ENCODE data around the gene GON7.

GON7 gene

DNA sequence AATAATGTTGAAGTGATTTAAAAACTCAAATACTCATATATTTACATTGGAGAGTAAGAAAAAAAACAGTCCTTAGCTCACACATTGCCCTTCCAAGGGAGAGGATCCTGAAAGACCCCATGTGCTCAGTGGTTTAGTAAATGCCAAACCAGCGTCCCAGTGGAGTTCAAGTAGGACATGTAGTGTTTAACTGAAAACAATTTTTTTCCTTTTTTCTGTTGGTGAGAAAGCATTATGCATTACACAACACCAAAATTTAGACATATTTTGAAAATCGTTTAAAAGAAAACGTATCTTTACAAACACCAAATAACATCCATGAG, 33.8 kb upstream of the GON7 start:
- no peak for TF ChIP-seq FOXP2 (optimal IDR thresholded peaks at IDR 0.05; ENCODE audit: borderline replicate concordance, extremely low read depth, extremely low read length, insufficient read depth)
- TF ChIP-seq, protein P1, sequence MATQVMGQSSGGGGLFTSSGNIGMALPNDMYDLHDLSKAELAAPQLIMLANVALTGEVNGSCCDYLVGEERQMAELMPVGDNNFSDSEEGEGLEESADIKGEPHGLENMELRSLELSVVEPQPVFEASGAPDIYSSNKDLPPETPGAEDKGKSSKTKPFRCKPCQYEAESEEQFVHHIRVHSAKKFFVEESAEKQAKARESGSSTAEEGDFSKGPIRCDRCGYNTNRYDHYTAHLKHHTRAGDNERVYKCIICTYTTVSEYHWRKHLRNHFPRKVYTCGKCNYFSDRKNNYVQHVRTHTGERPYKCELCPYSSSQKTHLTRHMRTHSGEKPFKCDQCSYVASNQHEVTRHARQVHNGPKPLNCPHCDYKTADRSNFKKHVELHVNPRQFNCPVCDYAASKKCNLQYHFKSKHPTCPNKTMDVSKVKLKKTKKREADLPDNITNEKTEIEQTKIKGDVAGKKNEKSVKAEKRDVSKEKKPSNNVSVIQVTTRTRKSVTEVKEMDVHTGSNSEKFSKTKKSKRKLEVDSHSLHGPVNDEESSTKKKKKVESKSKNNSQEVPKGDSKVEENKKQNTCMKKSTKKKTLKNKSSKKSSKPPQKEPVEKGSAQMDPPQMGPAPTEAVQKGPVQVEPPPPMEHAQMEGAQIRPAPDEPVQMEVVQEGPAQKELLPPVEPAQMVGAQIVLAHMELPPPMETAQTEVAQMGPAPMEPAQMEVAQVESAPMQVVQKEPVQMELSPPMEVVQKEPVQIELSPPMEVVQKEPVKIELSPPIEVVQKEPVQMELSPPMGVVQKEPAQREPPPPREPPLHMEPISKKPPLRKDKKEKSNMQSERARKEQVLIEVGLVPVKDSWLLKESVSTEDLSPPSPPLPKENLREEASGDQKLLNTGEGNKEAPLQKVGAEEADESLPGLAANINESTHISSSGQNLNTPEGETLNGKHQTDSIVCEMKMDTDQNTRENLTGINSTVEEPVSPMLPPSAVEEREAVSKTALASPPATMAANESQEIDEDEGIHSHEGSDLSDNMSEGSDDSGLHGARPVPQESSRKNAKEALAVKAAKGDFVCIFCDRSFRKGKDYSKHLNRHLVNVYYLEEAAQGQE (IDR thresholded peaks at IDR 0.05; ENCODE audit: insufficient read depth in 1 of 2, low read depth in 2 of 2, low read length in 2 of 2) = no peak
- no peak for TF ChIP-seq SIN3A (IDR thresholded peaks at IDR 0.05; ENCODE audit: borderline replicate concordance, insufficient read depth, low read length)
- no peak for TF ChIP-seq POLR2AphosphoS5 (IDR thresholded peaks at IDR 0.05; ENCODE audit: low read depth, low read length)
- no peak for TF ChIP-seq TAF1 (IDR thresholded peaks at IDR 0.05; ENCODE audit: borderline replicate concordance, insufficient read depth, low read length)

DNA sequence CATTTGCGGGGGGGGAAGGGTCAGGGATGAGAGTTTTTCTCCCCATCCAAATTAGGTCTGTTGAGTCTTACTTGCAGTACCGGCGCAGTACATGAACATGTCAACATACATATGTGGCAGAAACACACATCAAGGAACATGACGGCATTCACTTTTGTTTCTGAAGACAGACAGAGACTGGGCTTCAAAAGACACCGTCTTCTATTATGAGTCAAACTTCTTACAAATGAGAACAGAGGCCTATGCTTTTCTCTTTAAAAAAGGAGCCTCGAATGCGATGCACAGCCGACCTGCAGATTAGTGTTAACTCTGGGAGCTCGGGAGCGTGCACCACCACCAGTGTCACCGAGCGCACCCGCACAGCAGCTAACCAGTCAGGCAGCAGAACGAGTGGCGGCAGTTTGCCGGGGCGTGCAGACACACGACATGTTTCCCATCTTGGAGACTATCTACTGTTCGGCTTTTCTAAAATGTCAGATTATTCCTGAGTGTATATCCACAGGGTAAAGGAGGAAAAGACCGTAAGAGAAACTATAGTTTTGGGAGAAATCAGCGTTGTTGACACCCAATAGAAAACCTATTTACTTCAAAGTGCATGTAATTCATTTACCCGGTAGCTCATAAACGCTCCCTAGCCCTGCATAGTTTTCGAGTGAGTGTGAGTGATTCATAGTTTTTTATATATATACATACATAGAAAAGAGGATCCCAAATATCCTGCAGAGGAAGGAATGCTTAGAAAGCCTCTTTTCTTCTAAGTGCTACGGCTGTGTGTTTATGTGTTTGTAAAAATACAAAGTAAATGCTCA, 33.2 kb upstream of the GON7 start:
- TF ChIP-seq, protein P1 (IDR thresholded peaks at IDR 0.05; ENCODE audit: insufficient read depth in 1 of 2, low read depth in 2 of 2, low read length in 2 of 2) = no peak
- TF ChIP-seq POLR2AphosphoS5 (IDR thresholded peaks at IDR 0.05; ENCODE audit: low read depth, low read length) = no peak
- no peak for TF ChIP-seq SIN3A (IDR thresholded peaks at IDR 0.05; ENCODE audit: borderline replicate concordance, insufficient read depth, low read length)
- no peak for TF ChIP-seq FOXP2 (optimal IDR thresholded peaks at IDR 0.05; ENCODE audit: borderline replicate concordance, extremely low read depth, extremely low read length, insufficient read depth)
- TF ChIP-seq TAF1 (IDR thresholded peaks at IDR 0.05; ENCODE audit: borderline replicate concordance, insufficient read depth, low read length) = no peak

DNA sequence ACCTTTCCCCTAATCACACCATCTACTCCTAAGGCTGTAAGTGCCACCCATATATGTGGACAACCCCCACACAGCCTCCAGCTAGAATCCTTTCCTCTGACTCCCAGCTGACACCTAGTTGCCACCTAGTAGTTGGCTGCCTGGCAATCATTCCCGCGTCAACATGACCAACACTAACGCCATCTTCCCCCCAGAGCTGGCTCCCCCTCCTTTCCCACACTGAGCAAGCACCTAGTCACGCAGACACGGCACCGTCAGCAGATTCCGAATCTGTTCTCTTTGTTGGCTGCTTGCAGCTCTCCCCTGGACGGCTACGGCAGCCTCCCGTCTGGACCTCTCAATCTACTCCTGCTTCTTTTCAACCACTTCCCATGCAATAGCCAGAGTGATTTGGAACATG, 27.9 kb upstream of the GON7 start:
- TF ChIP-seq TAF1 (IDR thresholded peaks at IDR 0.05; ENCODE audit: borderline replicate concordance, insufficient read depth, low read length) = no peak

DNA sequence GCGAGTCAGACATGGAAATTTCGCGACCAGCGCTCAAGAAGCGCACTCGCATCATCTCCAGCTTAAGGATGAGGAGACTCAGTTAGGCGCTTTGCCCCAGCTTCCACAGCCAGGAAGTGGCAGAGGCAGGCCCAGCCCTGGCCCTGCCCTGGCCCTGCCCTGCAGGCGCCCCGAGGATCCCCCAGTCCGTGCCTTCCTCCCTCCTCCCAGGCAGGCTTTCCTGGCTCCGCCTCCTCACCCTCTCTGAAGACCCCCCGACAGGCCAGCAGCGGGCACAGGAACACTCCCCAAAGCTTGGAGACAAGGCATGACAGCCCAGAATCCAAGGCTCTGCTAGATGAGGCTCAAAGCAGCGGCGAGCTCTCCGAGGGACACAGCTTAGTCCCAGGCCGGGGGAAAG, 25.3 kb upstream of the GON7 start:
- TF ChIP-seq, protein P1 (IDR thresholded peaks at IDR 0.05; ENCODE audit: insufficient read depth in 1 of 2, low read depth in 2 of 2, low read length in 2 of 2) = no peak
- TF ChIP-seq SIN3A (IDR thresholded peaks at IDR 0.05; ENCODE audit: borderline replicate concordance, insufficient read depth, low read length) (no peak), FOXP2 (optimal IDR thresholded peaks at IDR 0.05; ENCODE audit: borderline replicate concordance, extremely low read depth, extremely low read length, insufficient read depth) (no peak), POLR2AphosphoS5 (IDR thresholded peaks at IDR 0.05; ENCODE audit: low read depth, low read length) (no peak), TAF1 (IDR thresholded peaks at IDR 0.05; ENCODE audit: borderline replicate concordance, insufficient read depth, low read length) (no peak)

DNA sequence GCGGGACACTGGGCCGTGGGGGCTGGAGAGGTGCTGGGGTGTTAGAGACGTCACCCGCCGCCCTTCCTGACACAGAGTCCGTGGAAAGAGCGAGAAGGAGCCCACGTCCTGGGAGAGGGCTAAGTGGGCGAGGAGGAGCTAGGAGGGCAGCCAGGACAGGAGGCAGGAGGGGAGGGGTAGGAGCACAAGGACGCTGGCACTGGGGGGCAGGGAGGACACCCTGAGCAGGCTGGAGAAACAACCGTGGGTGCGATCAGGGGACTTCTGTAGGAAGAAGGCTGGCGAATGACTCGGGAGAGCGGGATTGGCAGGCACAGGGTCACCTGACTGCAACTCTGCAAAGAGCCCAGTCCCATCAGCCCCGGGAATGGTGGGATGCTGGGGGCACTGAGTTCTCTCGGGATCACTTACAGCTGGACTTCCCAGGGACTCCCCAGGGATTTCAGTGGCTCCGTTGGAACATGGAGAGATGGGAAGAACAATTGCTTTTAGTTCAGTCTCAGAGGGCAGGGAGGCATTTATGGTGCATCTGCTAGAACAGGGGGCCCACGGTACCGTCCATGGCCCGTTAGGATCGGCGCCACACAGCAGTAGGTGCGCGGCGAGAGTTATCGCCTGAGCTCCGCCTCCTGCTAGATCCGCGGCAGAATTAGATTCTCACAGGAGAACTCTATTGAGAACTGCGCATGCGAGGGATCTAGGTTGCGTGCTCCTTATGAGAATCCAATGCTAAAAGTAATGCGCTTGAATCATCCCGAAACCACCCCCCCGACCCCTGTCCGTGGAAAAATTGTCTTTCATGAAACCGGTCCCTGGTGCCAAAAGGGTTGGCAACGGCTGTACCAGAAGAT, 24.5 kb upstream of the GON7 start:
- TF ChIP-seq TAF1 (IDR thresholded peaks at IDR 0.05; ENCODE audit: borderline replicate concordance, insufficient read depth, low read length) (no peak), FOXP2 (optimal IDR thresholded peaks at IDR 0.05; ENCODE audit: borderline replicate concordance, extremely low read depth, extremely low read length, insufficient read depth) (no peak), POLR2AphosphoS5 (IDR thresholded peaks at IDR 0.05; ENCODE audit: low read depth, low read length) (no peak), SIN3A (IDR thresholded peaks at IDR 0.05; ENCODE audit: borderline replicate concordance, insufficient read depth, low read length) (no peak)
- TF ChIP-seq, protein P1 (IDR thresholded peaks at IDR 0.05; ENCODE audit: insufficient read depth in 1 of 2, low read depth in 2 of 2, low read length in 2 of 2) = no peak
